Activated naive CD4-positive, alpha-beta T cell treated with anti-CD3 and anti-CD28 coated beads, Interleukin-2, amount 50 U/mL, for 16 hours (primary cell): Measurements from ENCODE around the gene USF3.

Source experiments
- DNase-seq: peaks from one replicate; pipeline ENCODE4 v3.0.0-alpha.2; 2020

The USF3 gene

GRCh38 chr3:113606539-113607218, 89.8 kb downstream of the USF3 start:
- DNase-seq: peak; percentile 12

GRCh38 chr3:113602836-113603235, 93.6 kb downstream of the USF3 start:
- DNase-seq: no peak

DNA sequence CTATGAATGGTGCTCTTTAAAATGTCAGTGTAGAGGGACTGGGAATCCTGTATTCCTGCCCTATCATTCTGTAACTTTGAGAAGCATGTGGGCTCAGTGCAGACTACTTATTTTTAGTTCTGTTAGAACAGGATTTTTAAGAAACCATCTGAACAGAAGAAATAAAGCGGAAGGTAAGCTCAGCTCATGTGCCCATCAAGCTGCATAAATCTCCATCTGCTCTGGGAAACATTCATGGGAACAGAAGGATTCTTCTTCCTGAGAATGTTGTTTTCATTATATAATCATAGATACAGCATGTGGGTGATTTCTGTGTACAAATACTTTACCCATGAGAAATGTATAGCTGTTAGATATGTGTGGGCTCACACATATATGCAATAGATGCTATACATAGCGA, 94.2 kb downstream of the USF3 start:
- no peak for DNase-seq

DNA sequence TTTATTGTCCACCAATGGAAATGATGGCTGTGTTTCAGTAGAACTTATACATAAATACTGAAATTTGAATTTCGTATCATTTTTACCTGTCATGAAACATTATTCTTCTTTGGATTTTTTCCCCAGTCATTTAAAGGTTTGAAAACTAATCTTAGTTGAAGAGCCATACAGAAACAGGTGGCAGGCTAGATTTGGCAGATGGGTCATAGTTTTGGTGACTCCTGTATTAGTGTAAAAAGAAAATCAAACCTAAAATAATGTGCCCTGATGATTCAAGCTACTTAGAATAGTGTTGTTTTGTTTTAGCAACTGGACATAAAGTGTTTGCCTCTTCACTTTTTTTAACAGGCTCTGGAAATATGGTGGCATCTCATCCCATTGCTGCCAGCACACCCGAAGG, 95.2 kb downstream of the USF3 start:
- no peak for DNase-seq

- DNase-seq: no peak
Observed at GRCh38 chr3:113600418-113601182, 95.8 kb downstream of the USF3 start.
